Neural cell (in vitro differentiated cells): ENCODE measurements around the gene TFEB. TPM values are rescaled to one million over a fixed set of nuclear protein-coding genes. Genes with fewer than 3 reads are reported as not detected.

Experiments
- H2AFZ ChIP-seq: fragments of 200-600, 300-800 bp; sonication (generic), shearing (Covaris generic); 2 replicates; pipeline ENCODE4 v1.6.0; 2014; ENCODE audit warnings: low read depth, mild to moderate bottlenecking, antibody characterized with exemption, low read length, moderate library complexity
- H3F3A ChIP-seq: fragments of 200-600 bp; shearing (Covaris generic); 2 replicates; pipeline ENCODE4 v1.6.1; 2016; ENCODE audit warnings: mild to moderate bottlenecking, moderate library complexity, mixed read lengths, antibody characterized with exemption, low read length; ENCODE audit not compliant: insufficient read depth, poor library complexity, severe bottlenecking
- H3K27ac ChIP-seq: fragments of 200-600, 300-800 bp; sonication (generic), shearing (Covaris generic); 2 replicates; pipeline ENCODE4 v1.5.1; 2014; ENCODE audit warnings: mild to moderate bottlenecking, low read length, moderate library complexity
- H3K27me3 ChIP-seq: fragments of 300-800, 200-600 bp; sonication (generic), shearing (Covaris generic); 2 replicates; pipeline ENCODE4 v1.6.0; 2014; ENCODE audit warnings: mild to moderate bottlenecking, low read depth, low read length, moderate library complexity; ENCODE audit not compliant: insufficient read depth
- H3K36me3 ChIP-seq: fragments of 300-800, 200-600 bp; sonication (generic), shearing (Covaris generic); 2 replicates; pipeline ENCODE4 v1.5.1; 2014; ENCODE audit warnings: mild to moderate bottlenecking, antibody characterized with exemption, low read length, moderate library complexity; ENCODE audit not compliant: insufficient read depth
- H3K4me2 ChIP-seq: fragments of 300-800, 200-600 bp; sonication (generic), shearing (Covaris generic); 2 replicates; pipeline ENCODE4 v1.6.0; 2014; ENCODE audit warnings: mild to moderate bottlenecking, low read length
- H3K4me3 ChIP-seq: fragments of 300-800, 200-600 bp; sonication (generic), shearing (Covaris generic); 2 replicates; pipeline ENCODE4 v1.5.1; 2014; ENCODE audit warnings: mild to moderate bottlenecking, low read length, moderate library complexity
- H3K79me2 ChIP-seq: fragments of 200-600 bp; shearing (Covaris generic); replicated peaks from 2 replicates; pipeline ENCODE4 v1.6.0; 2014; ENCODE audit warnings: mild to moderate bottlenecking, low read length, moderate library complexity; ENCODE audit not compliant: insufficient read depth
- H3K9ac ChIP-seq: fragments of 300-800, 200-600 bp; sonication (generic), shearing (Covaris generic); 2 replicates; pipeline ENCODE4 v1.6.1; 2016; ENCODE audit warnings: mild to moderate bottlenecking, low read length, mixed read lengths
- H3K9me2 ChIP-seq: fragments of 200-600 bp; shearing (Covaris generic); 2 replicates; pipeline ENCODE4 v1.6.1; 2016; ENCODE audit warnings: mild to moderate bottlenecking, low read length, mixed read lengths; ENCODE audit not compliant: insufficient read depth
- H3K9me3 ChIP-seq: fragments of 200-600, 300-800 bp; sonication (generic), shearing (Covaris generic); 2 replicates; pipeline ENCODE4 v1.6.1; 2016; ENCODE audit warnings: mild to moderate bottlenecking, mixed run types, low read length, moderate library complexity, mixed read lengths
- H4K20me1 ChIP-seq: fragments of 200-600 bp; shearing (Covaris generic); 2 replicates; pipeline ENCODE4 v1.6.1; 2016; ENCODE audit warnings: mild to moderate bottlenecking, mixed run types; ENCODE audit not compliant: insufficient read depth
- EZH2 ChIP-seq: fragments of 200-600, 300-800 bp; shearing (Covaris generic), sonication (generic); IDR thresholded peaks from 2 replicates; pipeline ENCODE4 v1.6.1; 2014; ENCODE audit warnings: antibody characterized with exemption, low read length, borderline replicate concordance, mild to moderate bottlenecking; ENCODE audit not compliant: insufficient read depth, poor library complexity, severe bottlenecking
- MXI1 ChIP-seq: fragments of 450-650 bp; conservative IDR thresholded peaks from 2 replicates; pipeline ENCODE4 v1.6.1; 2014; ENCODE audit warnings: antibody characterized with exemption, mild to moderate bottlenecking; ENCODE audit not compliant: poor library complexity, severe bottlenecking
- POLR2AphosphoS5 ChIP-seq: IDR thresholded peaks from 2 replicates; pipeline ENCODE4 v1.6.1; 2012
- RAD21 ChIP-seq: fragments of 450-650 bp; conservative IDR thresholded peaks from 2 replicates; pipeline ENCODE4 v1.6.1; 2014; ENCODE audit warnings: antibody characterized with exemption, mild to moderate bottlenecking, moderate library complexity
- TAF1 ChIP-seq: IDR thresholded peaks from 2 replicates; pipeline ENCODE4 v1.6.1; 2012; ENCODE audit warnings: low read depth
- polyA plus RNA-seq: library from polyadenylated mRNA; depleted of rRNA; stranded (reverse); fragments of >200 nt; gene quantifications from 2 replicates; pipeline ENCODE4 v1.2.3, GENCODE V29; 2014
- TF ChIP-seq, protein P1 (sequence below): IDR thresholded peaks from 2 replicates; pipeline ENCODE4 v1.6.1; 2012; ENCODE audit warnings: borderline replicate concordance

TFEB gene
- polyA plus RNA-seq, 1 donor from 2014 or later, result 0.24 TPM

DNA sequence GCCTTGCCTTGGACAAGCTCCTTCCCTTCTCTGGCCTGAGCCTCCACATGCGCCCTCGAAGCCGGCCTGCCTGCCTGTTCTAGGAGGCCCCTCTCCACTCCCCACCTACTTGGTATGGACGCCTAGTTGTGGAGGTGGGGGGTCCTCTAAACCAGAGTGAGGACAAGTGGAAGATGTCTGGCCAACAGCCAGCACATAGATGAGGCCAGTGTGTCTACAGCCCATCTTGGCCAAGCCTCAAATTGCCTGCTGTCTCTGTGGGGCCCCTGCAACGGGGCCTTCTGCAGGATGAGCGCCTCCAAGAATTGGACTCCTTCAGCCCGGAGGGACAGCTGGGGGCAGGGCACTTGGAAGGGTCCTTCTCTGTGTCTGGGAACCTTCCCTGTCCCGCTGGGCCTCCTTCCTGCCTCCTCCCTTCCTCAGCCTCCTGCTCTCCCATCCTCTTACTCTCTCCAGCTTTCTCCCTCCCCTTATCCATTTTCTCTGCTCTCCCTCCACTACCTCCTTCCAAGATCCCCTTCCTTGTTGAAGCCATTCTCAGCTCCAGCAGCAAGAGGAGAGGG is 95.5 kb downstream of the TFEB start:
- Histone ChIP-seq H3K79me2 (no peaks in the 10 kb centered on the region), H3K27ac (no peak overlapping the region), H3K36me3 (no peaks in the 10 kb centered on the region), H3K4me3 (peak overlapping the region; percentile 73), H3K9me2 (no peaks in the 10 kb centered on the region), H4K20me1 (no peaks in the 10 kb centered on the region), H3K27me3 (peaks cover 56% of the 10 kb centered on the region), H2AFZ (no peak overlapping the region), H3K9me3 (no peaks in the 10 kb centered on the region), H3F3A (no peaks in the 10 kb centered on the region), H3K9ac (no peak overlapping the region), H3K4me2 (no peak overlapping the region)
- TF ChIP-seq EZH2, result no peak
- TF ChIP-seq MXI1, result no peak

- Histone ChIP-seq H3K4me3 (peak overlapping the region; percentile 73), H3K36me3 (no peaks in the 10 kb centered on the region), H3K9ac (peak overlapping the region; percentile 47), H3K27ac (no peak overlapping the region), H3K4me2 (no peak overlapping the region), H3F3A (no peaks in the 10 kb centered on the region), H2AFZ (no peak overlapping the region), H3K9me2 (no peaks in the 10 kb centered on the region), H4K20me1 (no peaks in the 10 kb centered on the region), H3K79me2 (no peaks in the 10 kb centered on the region), H3K27me3 (peaks cover 58% of the 10 kb centered on the region), H3K9me3 (no peaks in the 10 kb centered on the region)
- TF ChIP-seq MXI1, result no peak
- TF ChIP-seq RAD21, result no peak
- TF ChIP-seq, protein P1, sequence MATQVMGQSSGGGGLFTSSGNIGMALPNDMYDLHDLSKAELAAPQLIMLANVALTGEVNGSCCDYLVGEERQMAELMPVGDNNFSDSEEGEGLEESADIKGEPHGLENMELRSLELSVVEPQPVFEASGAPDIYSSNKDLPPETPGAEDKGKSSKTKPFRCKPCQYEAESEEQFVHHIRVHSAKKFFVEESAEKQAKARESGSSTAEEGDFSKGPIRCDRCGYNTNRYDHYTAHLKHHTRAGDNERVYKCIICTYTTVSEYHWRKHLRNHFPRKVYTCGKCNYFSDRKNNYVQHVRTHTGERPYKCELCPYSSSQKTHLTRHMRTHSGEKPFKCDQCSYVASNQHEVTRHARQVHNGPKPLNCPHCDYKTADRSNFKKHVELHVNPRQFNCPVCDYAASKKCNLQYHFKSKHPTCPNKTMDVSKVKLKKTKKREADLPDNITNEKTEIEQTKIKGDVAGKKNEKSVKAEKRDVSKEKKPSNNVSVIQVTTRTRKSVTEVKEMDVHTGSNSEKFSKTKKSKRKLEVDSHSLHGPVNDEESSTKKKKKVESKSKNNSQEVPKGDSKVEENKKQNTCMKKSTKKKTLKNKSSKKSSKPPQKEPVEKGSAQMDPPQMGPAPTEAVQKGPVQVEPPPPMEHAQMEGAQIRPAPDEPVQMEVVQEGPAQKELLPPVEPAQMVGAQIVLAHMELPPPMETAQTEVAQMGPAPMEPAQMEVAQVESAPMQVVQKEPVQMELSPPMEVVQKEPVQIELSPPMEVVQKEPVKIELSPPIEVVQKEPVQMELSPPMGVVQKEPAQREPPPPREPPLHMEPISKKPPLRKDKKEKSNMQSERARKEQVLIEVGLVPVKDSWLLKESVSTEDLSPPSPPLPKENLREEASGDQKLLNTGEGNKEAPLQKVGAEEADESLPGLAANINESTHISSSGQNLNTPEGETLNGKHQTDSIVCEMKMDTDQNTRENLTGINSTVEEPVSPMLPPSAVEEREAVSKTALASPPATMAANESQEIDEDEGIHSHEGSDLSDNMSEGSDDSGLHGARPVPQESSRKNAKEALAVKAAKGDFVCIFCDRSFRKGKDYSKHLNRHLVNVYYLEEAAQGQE, result no peak
- no peak for TF ChIP-seq EZH2
- no peak for TF ChIP-seq TAF1
Observed at GRCh38 chr6:41638935-41639808, 96.2 kb downstream of the TFEB start.

- no peaks in the 10 kb centered on the region for H3K79me2 ChIP-seq
- H3K9ac ChIP-seq, result peak within 1 kb of the TSS; percentile 47
- no peak within 1 kb of the TSS for H3K4me2 ChIP-seq
- peaks cover 58% of the 10 kb centered on the region for H3K27me3 ChIP-seq
- no peaks in the 10 kb centered on the region for H3K36me3 ChIP-seq
- H3K9me2 ChIP-seq, result no peaks in the 10 kb centered on the region
- H3K4me3 ChIP-seq, result peak within 1 kb of the TSS; percentile 73
- no peak within 1 kb of the TSS for H3K27ac ChIP-seq
- no peak for TF ChIP-seq POLR2AphosphoS5
- no peak within 1 kb of the TSS for H2AFZ ChIP-seq
- no peaks in the 10 kb centered on the region for H3F3A ChIP-seq
- no peaks in the 10 kb centered on the region for H3K9me3 ChIP-seq
- no peaks in the 10 kb centered on the region for H4K20me1 ChIP-seq
Observed at GRCh38 chr6:41638002-41638934, 97.1 kb downstream of the TFEB start, which contains the start of gene MDFI. MDFI (plus strand) TSS chr6:41638468; CDS start chr6:41638750, 282 bp downstream.
